ENCODE data around the gene GSTA2.
A peak's percentile ranks its signal among the peaks of the same experiment; 100 is the strongest.
"Not testable (repeated sequence)": the region's sequence is repeated elsewhere in the genome, so short reads cannot be mapped to it uniquely, and the experiment has no call there.

The GSTA2 gene

GRCh38 chr6:52759085-52759484 lies 4.2 kb downstream of the GSTA2 start:
- no peak for DNase-seq

GRCh38 chr6:52757651-52758338 lies 5.5 kb downstream of the GSTA2 start:
- not testable (repeated sequence) for DNase-seq

- no peak for DNase-seq
Measured at GRCh38 chr6:52754443-52754842, 8.8 kb downstream of the GSTA2 start.

- DNase-seq: not testable (repeated sequence)
Measured at GRCh38 chr6:52753137-52753536, 10.1 kb downstream of the GSTA2 start.

- DNase-seq: no peak
Measured at GRCh38 chr6:52752310-52752709, 11.0 kb downstream of the GSTA2 start.

GRCh38 chr6:52749556-52750152 lies 13.6 kb downstream of the GSTA2 start:
- peak; percentile 57 for DNase-seq

- not testable (repeated sequence) for DNase-seq
Measured at GRCh38 chr6:52747301-52747700, 16.0 kb downstream of the GSTA2 start.

- DNase-seq: no peak
Measured at GRCh38 chr6:52746213-52746612, 17.1 kb downstream of the GSTA2 start.

GRCh38 chr6:52745764-52746201 lies 17.5 kb downstream of the GSTA2 start:
- DNase-seq: no peak

GRCh38 chr6:52741872-52742271 lies 21.4 kb downstream of the GSTA2 start:
- no peak for DNase-seq

- no peak for DNase-seq
Measured at GRCh38 chr6:52739627-52740026, 23.6 kb downstream of the GSTA2 start.

GRCh38 chr6:52739134-52739533 lies 24.1 kb downstream of the GSTA2 start:
- DNase-seq: no peak

- no peak for DNase-seq
Measured at GRCh38 chr6:52736145-52736544, 27.1 kb downstream of the GSTA2 start.

GRCh38 chr6:52735071-52735470 lies 28.2 kb downstream of the GSTA2 start:
- DNase-seq: no peak

GRCh38 chr6:52734072-52734471 lies 29.2 kb downstream of the GSTA2 start:
- no peak for DNase-seq

- DNase-seq: no peak
Measured at GRCh38 chr6:52733172-52733571, 30.1 kb downstream of the GSTA2 start.

- DNase-seq: peak; percentile 11
Measured at GRCh38 chr6:52731719-52732118, 31.6 kb downstream of the GSTA2 start.

- no peak for DNase-seq
Measured at GRCh38 chr6:52729576-52729975, 33.7 kb downstream of the GSTA2 start.

GRCh38 chr6:52728394-52728793 lies 34.9 kb downstream of the GSTA2 start:
- no peak for DNase-seq

- no peak for DNase-seq
Measured at GRCh38 chr6:52727908-52728307, 35.4 kb downstream of the GSTA2 start.

- DNase-seq: peak; percentile 18
Measured at GRCh38 chr6:52726741-52727535, 36.3 kb downstream of the GSTA2 start.

GRCh38 chr6:52726193-52726542 lies 37.1 kb downstream of the GSTA2 start:
- DNase-seq: no peak

- DNase-seq: peak; percentile 96
Measured at GRCh38 chr6:52725535-52726192, 37.6 kb downstream of the GSTA2 start.
